GM21447 (cell line): ENCODE results near the gene POLRMT.

Source experiments
- ATAC-seq: cut with Tn5 transposase; IDR thresholded peaks from one replicate; pipeline ENCODE4 v1.9.1; 2021; ENCODE audit not compliant: unreplicated experiment

Gene POLRMT

DNA sequence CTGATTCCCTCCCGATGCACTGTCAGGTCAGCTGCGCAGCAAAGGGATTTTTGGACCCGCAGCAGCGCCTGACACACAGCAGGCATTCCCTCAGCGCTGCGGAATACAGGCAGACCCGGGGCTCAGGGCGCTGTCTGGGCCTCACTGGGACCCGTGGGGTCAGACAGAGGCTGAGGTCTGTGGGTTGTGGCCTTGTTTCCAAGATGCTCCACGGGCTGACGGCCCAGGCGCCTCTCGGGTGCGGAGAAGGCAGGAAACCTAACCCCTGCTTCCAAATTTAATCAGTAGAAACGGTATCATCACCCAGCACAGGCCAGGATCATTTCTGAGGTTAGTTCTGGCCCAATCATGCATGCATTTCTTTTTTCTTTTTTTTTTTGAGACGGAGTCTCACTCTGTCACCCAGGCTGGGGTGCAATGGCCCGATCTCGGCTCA, 30.4 kb upstream of the POLRMT start:
- ATAC-seq = peak; percentile 1

DNA sequence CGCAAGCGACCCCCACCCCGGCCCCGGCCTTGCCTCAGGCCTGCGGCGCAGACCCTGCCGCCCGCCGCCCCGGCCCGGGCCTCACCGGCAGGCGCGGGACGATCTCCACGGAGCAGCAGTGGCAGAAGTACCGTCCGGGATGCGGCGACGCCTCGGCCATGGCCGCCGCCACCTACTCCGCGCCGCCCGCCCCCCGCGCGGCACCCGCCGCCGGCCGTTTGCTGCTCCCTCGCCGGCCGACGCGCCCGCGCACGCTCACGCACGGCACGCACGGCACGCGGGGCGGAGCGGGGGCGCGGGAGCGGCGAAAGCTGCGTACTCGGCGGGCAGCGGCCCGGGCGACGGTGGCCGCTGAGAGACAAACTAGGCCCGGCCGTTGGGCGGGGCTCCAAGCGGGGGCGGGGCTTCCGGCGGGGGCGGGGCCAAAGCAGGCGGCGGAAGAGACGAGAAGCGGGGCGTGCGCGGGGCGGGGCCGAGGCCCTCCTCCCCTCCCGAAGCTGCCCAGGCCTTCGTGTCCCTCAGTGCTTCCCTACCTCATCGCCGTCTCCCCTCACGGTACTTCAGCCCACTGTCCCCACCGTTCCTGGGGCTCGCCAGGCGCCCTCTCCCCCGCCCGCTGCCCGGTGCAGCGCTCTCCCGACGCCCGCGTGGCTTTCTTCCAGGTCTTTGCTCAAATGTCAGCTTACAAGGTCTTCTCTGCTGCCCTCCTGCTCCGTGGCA, 29.8 kb upstream of the POLRMT start, which contains the start of gene RNF126:
Gene RNF126 (minus strand): TSS at position 253 of the 720 bp plus-strand sequence. CDS start 93 bp downstream, at position 160.
- ATAC-seq = peak; percentile 41

DNA sequence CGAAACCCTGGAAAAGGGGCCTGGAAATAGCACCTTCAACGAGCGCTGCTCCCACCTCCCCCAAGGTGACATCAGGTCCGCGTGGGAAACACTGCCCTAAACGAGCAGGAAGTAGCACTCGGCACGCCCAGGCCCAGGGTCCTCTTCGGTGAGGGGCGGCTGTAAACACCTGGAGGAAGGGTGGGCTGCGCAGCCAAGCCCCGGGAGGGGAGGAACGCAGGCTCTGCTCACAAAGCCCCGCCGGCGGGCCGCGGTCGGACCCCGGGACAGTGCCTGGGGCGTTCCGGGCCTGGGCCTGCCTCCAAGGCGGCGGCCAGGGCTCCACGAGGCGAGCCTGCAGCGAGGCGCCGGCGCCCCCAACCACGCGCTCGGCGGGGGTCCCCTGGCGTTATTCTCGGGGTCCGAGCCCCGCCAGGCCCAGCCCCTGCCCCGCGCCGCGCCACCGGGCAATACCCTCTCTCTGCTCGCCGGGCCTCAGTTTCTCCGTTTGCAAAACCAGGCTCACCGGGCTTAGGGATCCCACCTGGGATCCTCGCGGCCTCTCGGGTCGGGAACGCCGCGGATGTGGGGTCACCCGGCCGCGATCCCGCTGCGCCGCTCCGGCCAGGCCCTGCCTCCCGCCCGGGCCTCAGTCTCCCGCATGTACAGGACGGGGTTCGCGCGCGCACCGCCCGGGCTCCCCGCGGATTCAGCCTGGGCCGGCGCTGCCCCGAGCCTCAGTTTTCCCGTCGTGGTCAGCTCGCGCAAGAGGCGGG, 29.0 kb upstream of the POLRMT start:
- peak; percentile 12 for ATAC-seq

DNA sequence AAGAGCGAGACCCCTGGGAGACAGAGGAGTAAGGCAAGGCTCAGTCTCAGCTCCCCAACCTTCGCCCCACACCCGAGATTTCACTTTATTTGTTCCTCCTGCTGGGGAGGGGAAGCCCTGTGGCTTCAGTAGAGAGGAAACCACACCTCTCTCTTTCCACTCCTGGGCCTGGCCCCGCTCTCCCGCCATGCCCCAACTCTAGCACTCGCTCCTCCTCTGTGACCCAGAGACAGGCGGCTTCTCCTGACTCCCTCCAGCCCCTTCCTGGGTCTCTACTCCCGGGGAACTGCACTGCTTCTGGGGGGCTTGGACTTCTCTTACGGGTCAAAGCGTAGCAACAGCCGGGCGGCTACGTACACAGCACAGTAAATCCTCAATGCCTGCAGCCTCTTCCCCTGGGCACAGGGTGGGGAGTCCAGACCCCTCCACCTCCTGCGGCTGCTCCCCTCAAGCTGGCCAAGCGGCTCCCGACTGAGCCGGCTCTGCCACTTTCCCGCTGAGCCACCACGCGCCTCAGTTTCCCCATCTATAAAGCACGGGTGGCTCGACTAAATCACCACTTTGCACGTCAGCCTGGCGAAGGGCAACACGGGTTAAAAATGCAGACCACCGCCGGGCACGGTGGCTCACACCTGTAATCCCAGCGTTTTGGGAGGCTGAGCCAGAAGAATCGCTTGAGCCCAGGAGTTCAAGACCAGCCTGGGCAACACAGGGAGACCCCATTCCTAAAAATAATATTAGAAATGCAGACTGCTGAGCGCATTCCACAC, 28.3 kb upstream of the POLRMT start:
- ATAC-seq = no peak

DNA sequence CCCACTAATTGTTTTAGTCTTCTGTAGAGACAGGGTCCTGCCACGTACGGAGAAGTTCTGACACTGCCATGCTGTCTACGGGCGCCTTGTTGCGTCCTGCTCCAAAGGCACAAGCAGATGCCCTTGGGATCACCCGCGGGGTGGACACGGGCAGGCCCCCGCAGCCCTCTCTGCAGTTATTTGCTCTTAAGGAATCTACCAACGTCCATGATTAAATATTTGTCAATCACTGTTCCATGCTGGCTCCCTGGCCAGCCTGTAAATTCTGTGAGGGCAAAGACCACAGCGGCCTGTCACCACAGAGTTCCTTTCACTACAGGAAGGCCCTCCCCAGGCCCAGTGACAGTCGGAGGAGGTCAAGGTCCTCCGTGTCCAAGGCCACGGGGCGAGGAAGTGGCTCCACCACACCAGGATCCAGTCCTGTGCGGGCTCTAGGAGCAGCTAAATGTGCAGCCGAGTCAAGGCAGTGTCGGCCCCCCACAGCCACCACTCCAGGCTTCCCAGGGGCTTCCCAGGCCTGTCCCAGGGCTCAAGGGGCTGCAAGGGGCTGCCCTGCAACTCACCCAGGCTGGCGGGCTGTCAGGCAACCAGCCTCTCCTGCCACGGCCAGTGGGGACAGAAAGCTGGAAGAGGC, 27.6 kb upstream of the POLRMT start:
- no peak for ATAC-seq

DNA sequence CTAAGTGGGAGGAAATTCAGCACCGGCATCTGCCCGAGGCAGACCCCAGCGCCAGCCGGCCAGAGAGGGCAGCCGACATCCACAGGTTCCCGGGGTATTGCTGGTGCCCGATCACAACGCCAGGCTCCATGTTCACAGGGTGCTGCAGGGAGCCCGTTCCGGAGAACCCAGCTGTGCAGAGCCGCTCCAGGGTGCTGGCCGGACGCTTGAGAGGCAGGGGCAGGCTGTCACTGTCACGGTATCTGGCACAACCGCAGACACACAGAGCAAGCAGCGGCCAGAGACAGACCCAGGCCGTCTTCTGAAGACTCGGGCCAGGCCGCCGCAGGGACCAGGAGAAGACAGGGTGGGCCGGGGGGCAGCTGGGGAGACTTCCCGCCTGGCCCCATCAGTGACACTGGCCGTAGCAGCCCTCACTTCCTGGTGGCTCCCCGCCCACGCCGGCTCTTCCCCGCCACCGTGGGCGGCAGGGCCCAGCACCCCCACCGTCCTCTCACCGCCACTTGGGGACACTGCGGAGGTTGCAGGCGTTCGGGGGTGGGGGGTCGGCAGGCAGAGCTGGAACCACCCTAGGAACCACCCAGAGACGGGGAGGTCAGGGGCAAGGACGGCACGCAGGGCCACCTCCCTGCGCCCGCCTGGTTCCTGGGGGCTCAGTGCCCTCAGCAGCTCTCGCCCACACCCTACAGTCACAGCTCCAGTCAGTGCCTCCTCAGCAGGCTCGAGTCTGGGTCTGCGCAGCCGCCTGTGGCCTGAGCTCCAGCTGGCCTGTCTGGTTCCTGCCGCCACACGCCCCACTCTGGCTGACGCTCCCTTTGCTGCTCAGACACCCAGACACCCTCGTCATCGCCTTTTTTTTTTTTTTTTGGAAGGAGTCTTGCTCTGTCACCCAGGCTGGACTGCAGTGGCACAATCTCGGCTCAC, 25.8 kb upstream of the POLRMT start:
- no peak for ATAC-seq

DNA sequence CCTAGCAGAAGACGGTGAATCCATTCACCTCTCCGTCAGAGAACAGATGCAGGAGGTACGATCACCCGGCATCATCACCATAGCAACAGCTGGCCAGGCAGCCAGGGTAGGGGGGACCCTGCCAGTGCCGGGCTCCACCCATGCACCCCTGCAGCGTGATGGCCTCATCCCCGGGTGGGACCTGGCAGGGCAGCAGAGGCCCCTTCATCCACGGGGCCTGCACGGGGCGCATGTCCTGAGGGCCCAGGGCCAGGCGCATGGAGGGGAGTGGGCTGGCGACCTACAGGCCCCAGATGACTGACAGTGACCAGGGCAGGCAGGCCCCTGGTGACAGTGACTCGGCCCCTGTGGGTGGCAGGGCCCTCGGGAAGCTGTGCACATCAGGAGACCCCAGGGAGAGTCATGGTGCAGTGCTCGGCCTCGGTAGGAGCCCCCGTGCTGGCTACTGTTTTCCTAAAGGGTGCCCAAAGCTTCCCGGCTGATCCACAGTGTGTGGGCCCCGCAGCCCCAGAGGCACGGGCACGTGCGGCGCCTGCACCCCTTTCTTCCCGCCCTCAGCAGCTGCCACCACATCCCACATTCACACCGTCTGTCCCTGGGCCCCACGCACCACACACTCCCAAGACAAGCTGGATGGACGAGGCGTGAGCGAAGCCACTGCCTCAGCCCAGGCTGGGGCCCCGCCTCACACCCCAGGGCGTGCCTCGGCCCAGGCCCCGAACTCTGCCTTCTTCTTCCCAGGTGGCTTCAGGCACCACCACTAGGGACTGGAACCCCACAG, 24.9 kb upstream of the POLRMT start:
- no peak for ATAC-seq

DNA sequence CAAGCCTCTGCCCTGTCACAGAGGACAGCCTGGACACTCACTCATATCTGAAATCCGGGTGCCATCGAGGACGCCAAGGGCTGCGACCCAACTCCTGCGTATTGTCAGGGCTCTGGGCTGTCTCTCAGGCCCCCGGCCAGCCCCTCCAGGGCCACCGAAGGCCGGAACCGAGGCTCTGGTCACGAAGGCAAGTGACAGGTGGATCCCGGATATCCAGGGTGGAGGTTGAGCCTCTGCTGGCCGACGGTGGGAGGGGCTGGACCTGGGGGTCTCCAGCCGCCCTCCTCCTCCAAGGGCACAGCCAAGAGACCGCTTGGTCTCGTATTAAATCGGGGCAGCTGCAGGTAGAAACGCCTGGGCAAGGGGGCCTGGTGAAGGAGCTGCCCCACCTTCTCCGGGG, 24.3 kb upstream of the POLRMT start:
- no peak for ATAC-seq

DNA sequence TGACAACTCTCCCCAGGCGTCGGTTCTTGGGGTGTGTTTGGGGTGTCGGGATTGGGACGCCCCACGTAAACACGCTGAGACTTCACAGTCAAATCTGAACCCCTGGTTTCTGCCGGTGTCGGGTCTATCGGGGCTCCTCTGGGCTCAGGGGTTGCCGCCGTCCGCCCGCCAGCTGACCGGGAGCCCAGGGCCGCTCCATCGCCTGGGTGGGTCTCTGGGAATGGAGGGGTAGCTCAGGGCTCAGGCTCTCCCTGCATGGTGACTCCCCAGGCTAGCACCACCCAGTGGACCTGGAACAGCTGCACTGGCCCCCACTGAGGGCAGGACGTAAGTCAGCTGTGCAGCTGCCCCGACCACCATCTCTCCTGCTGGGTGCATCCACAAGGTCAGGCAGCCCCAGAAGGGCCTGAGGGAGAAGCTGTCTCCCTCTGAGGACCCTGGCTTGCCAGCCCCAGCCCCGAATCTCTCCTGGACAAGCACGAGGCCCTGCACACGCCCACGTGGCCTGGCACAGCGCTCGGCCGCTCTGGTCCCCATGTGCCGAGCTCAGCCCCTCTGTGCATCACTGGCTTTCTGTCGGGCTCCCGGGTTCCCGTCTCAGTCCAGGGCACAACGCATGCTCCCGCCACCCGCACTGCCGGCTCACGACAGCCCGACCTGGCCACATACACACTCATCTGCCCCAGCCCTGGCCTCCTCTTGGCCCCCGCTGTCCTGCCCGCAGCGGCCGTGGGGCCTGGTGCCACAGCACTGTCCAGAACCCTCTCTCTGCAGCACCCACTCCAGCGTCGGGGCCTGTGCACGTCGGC, 23.6 kb upstream of the POLRMT start:
- no peak for ATAC-seq

DNA sequence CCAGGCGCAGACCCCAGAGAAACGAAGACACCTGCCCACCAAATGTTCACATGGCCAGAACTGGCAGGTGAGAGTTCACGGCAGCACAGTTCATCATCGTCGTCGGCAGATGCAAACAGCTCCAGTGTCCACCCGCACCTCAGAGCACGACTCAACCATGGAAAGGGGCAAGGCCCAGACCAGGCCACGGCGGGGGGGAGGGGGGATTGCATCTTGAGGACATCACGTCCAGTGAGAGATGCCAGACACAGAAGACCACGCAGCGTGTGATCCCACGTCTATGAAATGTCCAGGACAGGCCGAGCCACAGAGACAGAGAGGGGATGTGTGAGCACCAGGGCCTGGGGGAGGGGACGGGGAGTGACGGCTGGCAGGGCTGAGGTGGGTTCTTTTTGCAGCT, 22.4 kb upstream of the POLRMT start:
- ATAC-seq = no peak

DNA sequence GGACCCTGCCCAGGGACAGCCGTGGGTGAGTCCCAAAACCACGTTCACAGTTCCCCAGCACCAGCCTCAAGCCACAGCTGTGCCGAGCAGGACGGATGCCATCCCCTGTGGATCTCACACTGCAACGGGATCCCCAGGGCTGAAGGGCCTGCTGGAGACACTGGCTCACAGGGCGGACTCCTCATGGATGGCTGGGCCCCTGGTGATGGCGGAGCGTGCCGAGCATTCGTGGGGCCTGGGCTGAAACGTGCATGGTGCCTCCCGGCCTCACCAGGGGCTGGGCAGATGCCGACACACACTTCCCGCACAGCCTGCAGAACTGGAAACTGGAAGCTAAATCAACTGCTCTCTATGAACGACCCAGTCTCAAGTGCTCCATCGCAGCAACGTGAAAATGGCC, 20.1 kb upstream of the POLRMT start:
- no peak for ATAC-seq

DNA sequence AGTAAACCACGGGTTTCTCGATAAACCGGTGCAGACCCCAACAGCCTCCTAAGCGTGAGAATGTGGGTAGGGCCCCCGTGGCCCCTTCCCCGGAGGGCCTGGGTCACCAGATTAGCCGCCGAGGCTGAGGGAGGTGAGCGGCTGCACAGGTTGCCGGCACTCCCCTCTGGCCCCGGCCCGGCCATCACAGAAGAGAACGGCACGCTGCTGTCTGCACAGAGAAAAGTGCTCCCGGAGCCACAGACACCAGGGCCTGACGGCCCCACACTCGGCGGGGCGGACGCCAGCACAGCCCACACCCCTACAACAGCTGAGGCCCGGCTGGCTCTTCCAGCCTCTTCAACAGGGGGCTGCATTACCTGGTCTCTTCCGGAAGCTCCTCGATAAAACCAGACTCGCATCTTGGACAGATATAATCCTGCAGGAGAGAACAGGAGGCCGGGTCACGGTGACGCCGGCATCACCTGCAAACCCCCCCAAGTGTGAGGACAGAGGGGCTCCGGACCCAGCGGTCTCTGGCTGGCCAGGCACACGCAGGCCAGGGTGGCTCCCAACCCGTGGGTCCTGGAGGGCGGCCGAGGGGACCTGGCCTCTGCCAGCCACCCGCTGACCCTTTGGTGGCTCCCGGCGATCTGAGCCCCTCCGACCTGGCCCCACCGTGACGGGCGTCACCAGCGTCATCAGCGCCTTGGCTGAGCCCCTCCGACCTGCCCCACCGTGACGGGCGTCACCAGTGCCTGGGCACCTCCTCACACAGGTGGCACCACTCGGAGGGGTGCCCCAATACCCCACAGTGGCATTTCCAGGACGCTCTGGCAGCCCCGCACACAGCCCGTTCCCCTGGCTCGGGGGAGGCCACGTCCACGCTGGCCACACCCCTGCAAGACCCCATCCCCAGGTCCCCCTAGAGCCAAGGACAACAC, 19.4 kb upstream of the POLRMT start:
- ATAC-seq = no peak

DNA sequence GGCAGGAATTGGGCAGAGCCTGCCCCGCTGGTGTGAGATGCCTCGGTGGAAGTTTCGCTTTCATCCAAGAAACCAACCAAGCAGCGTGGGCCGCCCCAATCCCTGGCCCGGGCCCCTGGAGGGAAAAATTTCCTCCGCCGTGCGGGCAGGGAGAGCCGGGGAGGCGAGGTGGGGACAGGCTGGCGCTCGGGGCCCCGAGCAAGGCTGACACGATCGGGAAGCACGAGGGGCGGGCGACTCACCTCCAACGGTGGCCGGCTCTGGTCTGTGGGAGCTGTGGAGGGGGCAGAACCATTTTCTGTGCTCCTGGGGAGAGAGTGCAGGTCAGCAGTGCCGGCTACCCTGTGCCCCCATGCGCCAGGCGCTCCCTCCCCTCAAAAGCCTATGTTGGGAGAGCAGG, 18.7 kb upstream of the POLRMT start:
- no peak for ATAC-seq

DNA sequence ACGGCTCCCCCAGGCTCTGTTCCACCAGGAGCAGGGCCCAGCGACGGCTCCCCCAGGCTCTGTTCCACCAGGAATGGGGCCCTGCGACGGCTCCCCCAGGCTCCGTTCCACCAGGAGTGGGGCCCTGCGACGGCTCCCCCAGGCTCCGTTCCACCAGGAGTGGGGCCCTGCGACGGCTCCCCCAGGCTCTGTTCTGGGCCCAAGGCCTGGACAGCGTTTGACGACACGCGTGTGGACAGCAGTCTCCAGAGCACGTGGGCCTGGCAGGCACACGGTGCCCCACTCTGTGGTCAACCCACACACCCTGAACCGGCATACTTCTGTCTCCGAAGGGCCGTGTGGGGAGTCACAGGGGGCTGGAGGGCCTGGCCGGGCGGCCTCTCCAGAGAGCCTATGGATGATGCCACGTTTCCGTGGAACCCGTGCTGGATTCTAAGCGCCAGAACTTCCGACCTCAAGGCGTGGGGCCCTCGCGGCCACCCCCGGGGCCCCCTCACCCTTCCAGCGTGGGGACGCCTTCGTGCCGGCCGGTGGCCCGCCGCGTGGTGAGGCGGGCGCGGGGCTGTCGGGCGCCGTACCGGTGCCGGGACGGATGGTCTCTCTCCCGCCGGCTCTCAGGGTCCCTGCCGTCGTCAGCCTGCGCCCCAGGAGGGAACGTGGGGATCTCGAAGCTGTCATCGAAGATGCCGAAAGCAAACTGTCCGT, 17.9 kb upstream of the POLRMT start:
- ATAC-seq = no peak

DNA sequence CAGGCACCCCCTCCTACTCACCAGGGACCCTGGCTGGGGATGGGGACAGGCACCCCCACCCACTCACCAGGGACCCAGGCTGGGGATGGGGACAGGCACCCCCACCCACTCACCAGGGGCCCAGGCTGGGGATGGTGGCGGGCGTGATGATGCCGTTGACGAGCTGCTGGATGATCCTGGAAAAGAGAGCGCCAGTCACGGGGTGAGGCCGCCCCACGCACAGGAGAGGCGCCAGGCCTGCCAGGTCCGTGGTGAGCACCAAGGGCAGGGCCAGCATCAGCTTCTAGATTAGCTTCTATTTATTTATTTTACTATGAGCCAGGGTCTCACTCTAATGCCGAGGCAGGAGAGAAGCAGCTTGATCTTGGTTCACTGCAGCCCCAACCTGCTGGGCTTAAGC, 16.8 kb upstream of the POLRMT start:
- ATAC-seq = no peak

DNA sequence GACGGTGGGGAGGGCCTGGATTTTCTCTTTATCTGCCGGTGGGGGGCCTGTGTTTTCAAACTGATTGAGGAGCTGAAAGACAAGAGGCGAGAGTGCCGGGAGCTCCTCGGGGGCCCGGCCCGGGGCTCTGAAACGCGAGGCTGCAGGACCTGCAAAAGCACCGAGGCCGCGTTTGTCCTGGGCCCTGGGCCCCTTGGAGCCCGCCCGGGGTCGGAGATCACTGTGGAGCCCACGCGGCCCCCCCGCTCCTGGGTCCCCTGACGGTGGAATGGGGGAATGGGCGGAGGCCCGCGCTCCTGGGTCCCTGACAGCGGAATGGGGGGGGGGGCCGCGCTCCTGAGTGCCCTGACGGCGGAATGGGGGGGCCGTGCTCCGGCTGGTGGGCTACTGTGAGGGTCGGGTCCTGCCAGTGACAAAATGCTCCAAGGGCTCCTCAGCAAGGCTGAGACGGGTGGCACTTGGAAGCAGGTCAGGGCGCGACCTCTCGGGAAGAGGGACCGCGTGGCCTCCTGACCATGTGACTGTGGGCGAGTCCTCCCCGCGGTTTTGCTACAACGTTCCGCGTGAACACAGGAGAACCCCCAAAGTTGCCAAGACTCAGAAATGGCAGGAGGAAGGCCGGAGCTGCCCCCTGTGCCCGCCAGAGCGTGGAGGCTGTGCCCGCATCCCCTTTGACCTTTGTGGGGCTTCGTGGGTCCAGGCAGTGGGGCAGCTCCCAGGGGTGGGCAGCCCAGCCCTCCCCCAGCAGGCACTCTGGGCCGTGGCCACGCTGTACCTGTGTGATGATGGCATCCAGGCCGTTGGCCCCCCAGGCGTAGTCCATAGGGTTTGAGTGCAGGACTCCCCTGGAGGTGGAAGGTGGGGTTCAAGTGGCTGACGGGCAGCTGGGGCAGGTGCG, 15.8 kb upstream of the POLRMT start:
- no peak for ATAC-seq
